Upper lobe of left lung (tissue), 4 donors: Measurements from ENCODE around the gene LAMA2.

Experiments used
- CTCF ChIP-seq, 6 experiments: fragments of 450-650 bp in 4 of 6; fragments of 200-600 bp in 2 of 6; sonication (generic) in 2 of 6; IDR thresholded peaks; one replicate each; pipeline ENCODE4 v1.5.1; 2016 to 2019; ENCODE audit warnings: antibody characterized with exemption in 6 of 6
- EP300 ChIP-seq, 4 donors: sonication (generic); formaldehyde crosslinking; IDR thresholded peaks; one replicate each; pipeline ENCODE4 v1.5.1; 2017; ENCODE audit warnings: antibody characterized with exemption in 4 of 4, control low read depth in 2 of 4
- POLR2A ChIP-seq, 4 donors: fragments of 450-650 bp; IDR thresholded peaks; one replicate each; pipeline ENCODE4 v1.5.1; 2016 to 2017; ENCODE audit warnings: antibody characterized with exemption in 4 of 4, mild to moderate bottlenecking in 2 of 4
- POLR2AphosphoS5 ChIP-seq, 2 donors: sonication (generic); formaldehyde crosslinking; IDR thresholded peaks; one replicate each; pipeline ENCODE4 v1.5.1; 2017; ENCODE audit warnings: antibody characterized with exemption in 2 of 2

DNA sequence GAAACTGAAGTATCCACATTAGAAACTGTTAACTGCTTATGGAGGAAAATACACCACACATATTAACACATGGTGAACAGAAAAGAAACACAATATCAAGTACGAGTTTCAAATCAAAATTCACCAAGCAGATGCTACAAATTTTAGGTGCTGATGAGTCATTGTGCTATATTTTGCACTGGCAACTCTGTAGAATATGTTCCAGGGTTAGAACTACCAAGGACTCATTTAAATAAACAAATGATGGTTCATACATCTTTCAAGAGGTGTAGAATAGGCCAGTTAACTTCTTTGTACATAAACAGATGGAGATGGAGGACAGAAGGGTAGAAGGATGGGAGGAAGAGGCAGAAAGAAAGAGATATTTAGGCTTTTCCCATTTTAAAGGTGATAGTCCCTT, 642.1 kb downstream of the LAMA2 start:
- no peak for TF ChIP-seq POLR2AphosphoS5 (IDR thresholded peaks at IDR 0.05)
- TF ChIP-seq CTCF (IDR thresholded peaks at IDR 0.05): no peak
- TF ChIP-seq POLR2A (IDR thresholded peaks at IDR 0.05): no peak
- no peak for TF ChIP-seq EP300 (IDR thresholded peaks at IDR 0.05)
